Sciatic nerve (tissue), 2 donors: ENCODE results near the gene BLVRA. TPM values are rescaled to one million over a fixed set of nuclear protein-coding genes. Genes with fewer than 3 reads are reported as not detected.

Experiments
- ATAC-seq: fragments of 200-7000 bp; cut with Tn5 transposase; one replicate; pipeline ENCODE4 v1.9.1; 2020; ENCODE audit warnings: mild to moderate bottlenecking, moderate library complexity
- DNase-seq: peaks from one replicate; pipeline ENCODE4 v3.0.0-alpha.2; 2020; ENCODE audit warnings: low spot score
- intact Hi-C: fragments of 100-400 bp; cut with DNase I; formaldehyde crosslinking; loops from one replicate; pipeline ENCODE4 v1.14.2; 2022
- total RNA-seq: library from RNA; stranded (reverse); fragmentation: NEBNext Ultra II Directional; extraction: Animal tissue kit (Norgen Biotek cat#: 25700); gene quantifications from one replicate; pipeline ENCODE4 v1.2.1, GENCODE V29; 2021
- donor health status: DM: no; HTN: no; CAD: no.
- donor health status: DM: no; HTN: no; CAD: no.

Gene BLVRA
- total RNA-seq, 1 donor from 2014 or later, result 64.4 TPM

- ATAC-seq, result no peak
- DNase-seq, result no peak
- intact Hi-C loops, result no loop called here
These were observed 15.8 kb upstream of the BLVRA start for GRCh38 chr7:43742692-43743091.

GRCh38 chr7:43747328-43748105, 11.0 kb upstream of the BLVRA start:
- ATAC-seq (no peak), DNase-seq (no peak)
- intact Hi-C loops, result no loop called here

- ATAC-seq (no peak), DNase-seq (no peak)
- intact Hi-C loops, result no loop called here
These were observed 9.0 kb upstream of the BLVRA start for GRCh38 chr7:43749383-43749940.

GRCh38 chr7:43750016-43750887, 8.2 kb upstream of the BLVRA start:
- peak; percentile 26 for ATAC-seq
- DNase-seq, result no peak
- intact Hi-C loops, result no loop called here

GRCh38 chr7:43752411-43752810, 6.1 kb upstream of the BLVRA start:
- DNase-seq (no peak), ATAC-seq (no peak)
- intact Hi-C loops, result no loop called here

GRCh38 chr7:43753271-43753810, 5.1 kb upstream of the BLVRA start:
- DNase-seq (no peak), ATAC-seq (no peak)
- intact Hi-C loops, result no loop called here

- no peak for ATAC-seq
These were observed 4.6 kb upstream of the BLVRA start for GRCh38 chr7:43753843-43754242.

GRCh38 chr7:43754596-43754995, 3.9 kb upstream of the BLVRA start:
- intact Hi-C loops, result no loop called here
- no peak for DNase-seq
- ATAC-seq, result no peak

More at GRCh38 chr7:43753843-43754242, 4.6 kb upstream of the BLVRA start:
- intact Hi-C loops, result no loop called here
- no peak for DNase-seq

GRCh38 chr7:43756368-43757072, 2.0 kb upstream of the BLVRA start:
- intact Hi-C loops, result no loop called here
- ATAC-seq (no peak), DNase-seq (no peak)

GRCh38 chr7:43757073-43757720, 1.3 kb upstream of the BLVRA start:
- no peak for DNase-seq

GRCh38 chr7:43758822-43759683, 573 bp downstream of the BLVRA start:
- intact Hi-C loops, result no loop called here
- DNase-seq, result peak; percentile 66

More at GRCh38 chr7:43757073-43757720, 1.3 kb upstream of the BLVRA start:
- ATAC-seq, result no peak
- intact Hi-C loops, result no loop called here

GRCh38 chr7:43760861-43761260, 2.4 kb downstream of the BLVRA start:
- intact Hi-C loops, result no loop called here
- ATAC-seq, result no peak
- no peak for DNase-seq

More at GRCh38 chr7:43758822-43759683, 573 bp downstream of the BLVRA start:
- ATAC-seq, result peak; percentile 66

GRCh38 chr7:43761382-43761781, 2.9 kb downstream of the BLVRA start:
- no peak for DNase-seq
- intact Hi-C loops, result no loop called here
- no peak for ATAC-seq

GRCh38 chr7:43761938-43762692, 3.6 kb downstream of the BLVRA start:
- no peak for DNase-seq

GRCh38 chr7:43763183-43763582, 4.7 kb downstream of the BLVRA start:
- intact Hi-C loops, result no loop called here
- no peak for DNase-seq
- no peak for ATAC-seq

More at GRCh38 chr7:43761938-43762692, 3.6 kb downstream of the BLVRA start:
- intact Hi-C loops, result no loop called here
- ATAC-seq, result no peak

GRCh38 chr7:43764039-43764761, 5.7 kb downstream of the BLVRA start:
- intact Hi-C loops, result no loop called here
- peak; percentile 73 for DNase-seq
- peak; percentile 78 for ATAC-seq
